ENCODE data around the gene PSPN.
"Not testable (repeated sequence)": the region's sequence is repeated elsewhere in the genome, so short reads cannot be mapped to it uniquely, and the experiment has no call there.

The PSPN gene

DNA sequence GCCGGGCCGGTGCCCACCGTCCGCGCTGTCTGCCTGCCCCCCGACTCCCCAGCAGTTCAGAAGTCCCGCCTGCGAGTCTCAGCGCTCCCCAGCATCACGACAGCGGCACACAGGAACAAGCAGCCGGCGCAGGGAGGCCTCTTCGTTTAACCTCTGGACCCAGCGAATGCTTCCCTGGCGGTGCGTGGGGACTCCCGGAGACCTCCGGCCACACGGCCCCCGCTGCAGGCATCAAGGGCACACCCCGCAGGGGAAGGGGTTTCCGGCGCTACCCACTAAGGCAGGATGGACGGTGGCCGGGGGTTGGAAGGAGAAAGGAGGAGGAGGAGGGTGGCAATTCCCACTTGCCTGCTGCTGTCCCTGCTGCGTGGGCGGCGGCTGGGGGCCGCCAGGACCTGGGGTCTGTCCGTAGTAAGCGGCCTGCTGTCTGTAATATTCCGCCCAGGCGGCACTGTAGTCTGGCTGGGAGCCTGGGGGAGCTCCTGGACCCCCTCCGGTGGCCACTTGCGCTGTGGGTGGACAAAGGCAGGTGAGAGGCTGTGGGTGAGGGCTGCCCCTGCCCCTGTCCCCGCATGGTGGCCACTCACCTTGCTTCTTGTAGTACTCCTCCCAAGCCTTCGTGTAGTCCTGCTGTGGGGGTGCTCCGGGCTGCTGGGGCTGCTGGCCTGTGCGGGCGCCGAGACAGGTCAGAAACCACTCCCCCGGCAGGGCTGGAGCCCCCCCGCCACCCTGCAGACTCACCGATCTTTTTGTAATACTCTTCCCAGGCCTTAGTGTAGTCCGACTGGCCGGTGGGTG is 39.3 kb upstream of the PSPN start:
- Histone ChIP-seq H3K4me1 (ENCODE audit: control insufficient read depth, low read depth, low read length) (no peaks in the 10 kb centered on the region), H3K4me3 (ENCODE audit: low read length) (no peak overlapping the region), H3K27me3 (ENCODE audit: control insufficient read depth, insufficient read depth, low read length) (no peaks in the 10 kb centered on the region), H3K9ac (ENCODE audit: low read length) (no peak overlapping the region), H3K36me3 (ENCODE audit: control insufficient read depth, low read depth, low read length) (peaks cover 57% of the 10 kb centered on the region), H3K9me3 (ENCODE audit: control insufficient read depth, low read depth, low read length) (no peaks in the 10 kb centered on the region), H3K27ac (ENCODE audit: low read length) (no peak overlapping the region)

GRCh38 chr19:6413721-6414643 is 38.2 kb upstream of the PSPN start:
- H3K27ac ChIP-seq (ENCODE audit: low read length) = no peak overlapping the region
- no peaks in the 10 kb centered on the region for H3K27me3 ChIP-seq (ENCODE audit: control insufficient read depth, insufficient read depth, low read length)
- no peak overlapping the region for H3K9ac ChIP-seq (ENCODE audit: low read length)
- H3K9me3 ChIP-seq (ENCODE audit: control insufficient read depth, low read depth, low read length) = no peaks in the 10 kb centered on the region
- H3K4me3 ChIP-seq (ENCODE audit: low read length) = no peak overlapping the region
- no peaks in the 10 kb centered on the region for H3K4me1 ChIP-seq (ENCODE audit: control insufficient read depth, low read depth, low read length)
- H3K36me3 ChIP-seq (ENCODE audit: control insufficient read depth, low read depth, low read length) = peaks cover 47% of the 10 kb centered on the region

GRCh38 chr19:6413291-6413690 is 37.6 kb upstream of the PSPN start:
- peaks cover 40% of the 10 kb centered on the region for H3K36me3 ChIP-seq (ENCODE audit: control insufficient read depth, low read depth, low read length)
- no peak overlapping the region for H3K4me3 ChIP-seq (ENCODE audit: low read length)
- H3K9ac ChIP-seq (ENCODE audit: low read length) = no peak overlapping the region
- H3K27ac ChIP-seq (ENCODE audit: low read length) = no peak overlapping the region
- no peaks in the 10 kb centered on the region for H3K27me3 ChIP-seq (ENCODE audit: control insufficient read depth, insufficient read depth, low read length)
- no peaks in the 10 kb centered on the region for H3K4me1 ChIP-seq (ENCODE audit: control insufficient read depth, low read depth, low read length)
- H3K9me3 ChIP-seq (ENCODE audit: control insufficient read depth, low read depth, low read length) = no peaks in the 10 kb centered on the region

DNA sequence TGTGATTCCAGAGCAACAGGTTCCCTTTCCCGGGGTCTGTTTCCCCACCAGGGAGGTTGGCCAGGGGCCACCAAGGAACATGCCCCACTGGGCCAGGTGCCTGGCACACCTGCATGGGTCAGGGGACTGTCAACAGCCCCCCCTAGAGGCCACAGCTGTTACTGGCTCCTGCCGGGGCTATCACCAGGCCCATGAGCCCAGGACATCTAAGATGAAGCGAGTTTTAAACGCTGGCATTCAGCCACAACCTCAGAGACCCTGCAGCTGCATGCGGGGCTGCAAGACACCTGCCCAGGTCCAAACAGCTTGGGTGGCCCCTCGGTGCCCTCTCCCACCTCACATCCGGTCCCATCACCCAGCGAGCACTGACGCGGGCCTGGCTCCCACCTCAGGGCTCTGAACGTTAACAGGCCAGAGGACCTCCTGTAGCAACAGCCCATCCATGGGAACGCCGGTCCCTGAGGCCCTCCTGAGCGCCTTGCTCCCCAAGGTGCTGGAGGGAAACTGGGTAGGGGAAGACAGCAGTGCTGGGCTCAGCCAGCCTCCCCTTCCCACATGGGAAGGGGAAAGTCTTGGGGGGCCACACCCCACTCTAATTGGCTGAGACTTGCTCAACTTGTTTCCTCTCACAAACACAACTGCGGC is 36.8 kb upstream of the PSPN start:
- Histone ChIP-seq H3K4me1 (ENCODE audit: control insufficient read depth, low read depth, low read length) (no peaks in the 10 kb centered on the region), H3K36me3 (ENCODE audit: control insufficient read depth, low read depth, low read length) (peaks cover 33% of the 10 kb centered on the region), H3K9me3 (ENCODE audit: control insufficient read depth, low read depth, low read length) (no peaks in the 10 kb centered on the region), H3K9ac (ENCODE audit: low read length) (no peak overlapping the region), H3K27ac (ENCODE audit: low read length) (no peak overlapping the region), H3K27me3 (ENCODE audit: control insufficient read depth, insufficient read depth, low read length) (no peaks in the 10 kb centered on the region), H3K4me3 (ENCODE audit: low read length) (no peak overlapping the region)

DNA sequence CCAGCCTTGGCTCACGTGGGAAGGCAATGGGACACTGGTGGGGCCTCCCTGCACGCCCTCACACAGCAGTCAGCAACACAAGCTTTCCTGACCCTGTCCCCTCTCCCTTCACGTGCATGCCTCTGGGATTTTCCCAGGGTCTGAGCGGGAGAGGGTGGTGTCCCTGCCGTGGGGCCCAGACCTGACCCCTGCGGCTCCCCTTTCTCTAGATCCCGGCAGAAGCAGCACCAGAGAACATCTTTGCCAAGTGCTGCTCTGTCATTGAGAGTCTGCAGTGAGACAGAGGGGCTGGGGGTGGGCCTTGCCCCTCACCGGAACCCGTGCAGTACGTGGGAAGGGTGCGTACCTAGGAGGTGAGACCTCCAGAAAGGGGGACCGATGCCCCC is 36.3 kb upstream of the PSPN start:
- H3K27ac ChIP-seq (ENCODE audit: low read length) = no peak overlapping the region
- no peaks in the 10 kb centered on the region for H3K9me3 ChIP-seq (ENCODE audit: control insufficient read depth, low read depth, low read length)
- H3K36me3 ChIP-seq (ENCODE audit: control insufficient read depth, low read depth, low read length) = peaks cover 28% of the 10 kb centered on the region
- H3K4me1 ChIP-seq (ENCODE audit: control insufficient read depth, low read depth, low read length) = no peaks in the 10 kb centered on the region
- no peak overlapping the region for H3K4me3 ChIP-seq (ENCODE audit: low read length)
- H3K9ac ChIP-seq (ENCODE audit: low read length) = no peak overlapping the region
- H3K27me3 ChIP-seq (ENCODE audit: control insufficient read depth, insufficient read depth, low read length) = no peaks in the 10 kb centered on the region

- Histone ChIP-seq H3K4me1 (ENCODE audit: control insufficient read depth, low read depth, low read length) (no peaks in the 10 kb centered on the region), H3K36me3 (ENCODE audit: control insufficient read depth, low read depth, low read length) (peaks cover 2% of the 10 kb centered on the region), H3K27me3 (ENCODE audit: control insufficient read depth, insufficient read depth, low read length) (no peaks in the 10 kb centered on the region), H3K9me3 (ENCODE audit: control insufficient read depth, low read depth, low read length) (no peaks in the 10 kb centered on the region), H3K4me3 (ENCODE audit: low read length) (no peak overlapping the region), H3K9ac (ENCODE audit: low read length) (no peak overlapping the region), H3K27ac (ENCODE audit: low read length) (no peak overlapping the region)
These were observed 33.6 kb upstream of the PSPN start for GRCh38 chr19:6409346-6409745.

DNA sequence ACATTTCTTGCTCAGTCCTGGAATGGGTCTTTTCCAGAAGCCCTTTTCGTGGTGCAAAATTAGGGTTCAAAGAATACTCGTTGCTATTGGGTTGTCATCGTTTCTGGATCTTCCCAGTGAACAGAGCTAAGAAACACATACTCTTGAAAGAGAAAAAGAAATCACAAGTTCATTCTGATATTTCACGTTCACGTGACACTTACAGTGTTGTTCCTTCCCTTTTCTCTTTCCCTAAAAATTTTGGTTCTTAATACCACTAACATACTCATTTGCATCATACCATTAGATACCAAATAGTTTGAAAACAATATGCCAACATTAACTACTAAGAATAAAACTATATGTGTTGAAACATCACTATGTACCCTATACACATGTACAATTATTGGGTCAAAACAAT is 30.7 kb upstream of the PSPN start:
- Histone ChIP-seq H3K4me3 (ENCODE audit: low read length) (no peak overlapping the region), H3K4me1 (ENCODE audit: control insufficient read depth, low read depth, low read length) (no peaks in the 10 kb centered on the region), H3K27me3 (ENCODE audit: control insufficient read depth, insufficient read depth, low read length) (no peaks in the 10 kb centered on the region), H3K9ac (ENCODE audit: low read length) (no peak overlapping the region), H3K9me3 (ENCODE audit: control insufficient read depth, low read depth, low read length) (no peaks in the 10 kb centered on the region), H3K27ac (ENCODE audit: low read length) (no peak overlapping the region), H3K36me3 (ENCODE audit: control insufficient read depth, low read depth, low read length) (no peaks in the 10 kb centered on the region)

GRCh38 chr19:6402837-6403608 is 27.3 kb upstream of the PSPN start:
- Histone ChIP-seq H3K4me1 (ENCODE audit: control insufficient read depth, low read depth, low read length) (no peaks in the 10 kb centered on the region), H3K27me3 (ENCODE audit: control insufficient read depth, insufficient read depth, low read length) (no peaks in the 10 kb centered on the region), H3K9me3 (ENCODE audit: control insufficient read depth, low read depth, low read length) (no peaks in the 10 kb centered on the region), H3K4me3 (ENCODE audit: low read length) (no peak overlapping the region), H3K27ac (ENCODE audit: low read length) (no peak overlapping the region), H3K36me3 (ENCODE audit: control insufficient read depth, low read depth, low read length) (no peaks in the 10 kb centered on the region), H3K9ac (ENCODE audit: low read length) (no peak overlapping the region)

- no peaks in the 10 kb centered on the region for H3K36me3 ChIP-seq (ENCODE audit: control insufficient read depth, low read depth, low read length)
- H3K4me3 ChIP-seq (ENCODE audit: low read length) = no peak overlapping the region
- no peaks in the 10 kb centered on the region for H3K4me1 ChIP-seq (ENCODE audit: control insufficient read depth, low read depth, low read length)
- H3K27ac ChIP-seq (ENCODE audit: low read length) = no peak overlapping the region
- no peaks in the 10 kb centered on the region for H3K9me3 ChIP-seq (ENCODE audit: control insufficient read depth, low read depth, low read length)
- H3K9ac ChIP-seq (ENCODE audit: low read length) = no peak overlapping the region
- no peaks in the 10 kb centered on the region for H3K27me3 ChIP-seq (ENCODE audit: control insufficient read depth, insufficient read depth, low read length)
These were observed 26.3 kb upstream of the PSPN start for GRCh38 chr19:6402058-6402457.

GRCh38 chr19:6400062-6400944 is 24.6 kb upstream of the PSPN start:
- H3K36me3 ChIP-seq (ENCODE audit: control insufficient read depth, low read depth, low read length); H3K4me3 ChIP-seq (ENCODE audit: low read length); H3K9ac ChIP-seq (ENCODE audit: low read length); H3K9me3 ChIP-seq (ENCODE audit: control insufficient read depth, low read depth, low read length); H3K27me3 ChIP-seq (ENCODE audit: control insufficient read depth, insufficient read depth, low read length); H3K27ac ChIP-seq (ENCODE audit: low read length); H3K4me1 ChIP-seq (ENCODE audit: control insufficient read depth, low read depth, low read length): not testable (repeated sequence)
